HL-60/S4 treated with phorbol 12-myristate 13-acetate at 8.2 ng/mL for 4 days and 3 days (cell line): ENCODE results near the gene TBATA.

Experiments
- in situ Hi-C: fragments of 300-500 bp; cut with MboI; formaldehyde crosslinking; loops from 2 replicates; pipeline ENCODE4 v1.15.0; 2022; ENCODE audit warnings: low sequenced_read_pairs

TBATA gene

DNA sequence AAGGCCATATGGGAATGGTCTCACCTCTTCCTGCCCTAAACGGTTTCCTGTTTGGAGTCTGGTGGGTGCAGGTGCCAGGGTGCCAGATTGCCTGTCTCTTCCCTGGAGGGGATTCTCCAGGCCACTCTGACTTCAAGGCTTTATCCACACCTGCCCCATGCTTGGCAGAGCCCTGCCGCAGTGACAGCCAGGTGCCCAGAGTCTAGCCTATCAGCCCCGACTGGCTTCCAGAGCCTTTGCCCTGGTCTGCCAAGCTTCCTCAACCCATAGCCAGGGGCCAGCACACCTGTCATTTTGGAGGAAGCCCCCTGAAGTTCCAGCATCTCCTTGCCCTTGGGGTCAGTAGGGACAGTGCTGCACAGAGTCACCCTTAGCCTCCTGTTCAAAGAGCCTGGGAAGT lies 21.6 kb downstream of the TBATA start:
- in situ Hi-C loops, result loop anchor here (25.0 kb wide), 1 partner anchor 201 kb away; no protein-coding TSS in a partner anchor

DNA sequence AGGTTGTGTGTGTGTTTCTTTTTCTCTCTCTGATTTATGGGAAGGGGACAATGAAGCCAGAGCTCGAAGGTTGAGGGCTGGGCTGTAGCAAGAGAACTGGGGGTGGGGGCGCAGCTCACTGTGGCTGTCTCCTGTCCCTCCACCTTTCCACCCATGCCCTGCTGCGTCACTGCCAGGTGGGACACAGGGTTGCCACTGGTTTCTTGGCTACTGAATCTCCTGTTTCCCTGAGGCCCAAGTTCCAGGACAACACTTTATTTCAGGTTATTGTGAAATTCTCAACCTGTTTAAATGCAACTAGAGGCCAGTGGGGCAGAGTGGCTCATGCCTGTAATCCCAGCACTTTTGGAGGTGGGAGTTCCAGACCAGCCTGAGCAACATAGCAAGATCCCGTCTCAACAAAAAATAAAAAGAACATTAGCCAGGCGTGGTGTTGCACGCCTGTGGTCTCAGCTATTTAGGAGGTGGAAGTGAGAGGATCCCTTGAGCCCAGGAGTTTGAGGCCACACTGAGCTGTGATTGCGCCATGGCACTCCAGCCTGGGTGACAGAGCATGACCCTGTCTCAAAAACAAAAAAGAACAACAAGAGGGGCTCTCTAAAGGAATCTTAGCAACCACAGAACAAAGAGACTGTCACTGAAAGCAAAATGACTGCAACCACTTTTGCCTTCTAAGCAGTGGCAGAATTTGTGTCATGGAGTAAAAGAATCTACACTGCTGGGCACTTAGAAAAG lies 22.6 kb downstream of the TBATA start:
- in situ Hi-C loops, result loop anchor here (25.0 kb wide), 1 partner anchor 200 kb away; no protein-coding TSS in a partner anchor

DNA sequence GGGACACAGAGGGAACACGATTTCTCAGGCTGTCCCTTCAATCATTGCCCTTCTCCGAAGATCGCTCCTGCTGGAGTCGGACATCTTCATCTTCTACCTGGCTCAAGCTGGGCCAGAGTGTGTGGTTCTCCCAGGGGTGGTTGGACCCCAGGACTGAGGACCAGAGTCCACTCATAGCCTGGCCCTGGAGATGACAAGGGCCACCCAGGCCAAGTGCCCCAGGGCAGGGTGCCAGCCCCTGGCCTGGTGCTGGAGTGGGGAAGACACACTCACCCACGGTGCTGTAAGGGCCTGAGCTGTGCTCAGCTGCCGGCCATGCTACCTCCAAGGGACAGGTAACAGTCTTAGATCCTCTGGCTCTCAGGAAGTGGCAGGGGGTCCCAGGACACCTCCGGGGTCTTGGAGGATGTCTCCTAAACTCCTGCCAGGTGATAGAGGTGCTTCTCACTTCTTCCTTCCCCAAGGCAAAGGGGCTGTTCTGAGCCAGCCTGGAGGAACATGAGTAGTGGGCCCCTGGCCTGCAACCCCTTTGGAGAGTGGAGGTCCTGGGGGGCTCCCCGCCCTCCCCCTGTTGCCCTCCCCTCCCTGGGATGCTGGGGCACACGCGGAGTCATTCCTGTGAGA lies 23.3 kb downstream of the TBATA start:
- in situ Hi-C loops, result loop anchor here (25.0 kb wide), 1 partner anchor 200 kb away; no protein-coding TSS in a partner anchor

DNA sequence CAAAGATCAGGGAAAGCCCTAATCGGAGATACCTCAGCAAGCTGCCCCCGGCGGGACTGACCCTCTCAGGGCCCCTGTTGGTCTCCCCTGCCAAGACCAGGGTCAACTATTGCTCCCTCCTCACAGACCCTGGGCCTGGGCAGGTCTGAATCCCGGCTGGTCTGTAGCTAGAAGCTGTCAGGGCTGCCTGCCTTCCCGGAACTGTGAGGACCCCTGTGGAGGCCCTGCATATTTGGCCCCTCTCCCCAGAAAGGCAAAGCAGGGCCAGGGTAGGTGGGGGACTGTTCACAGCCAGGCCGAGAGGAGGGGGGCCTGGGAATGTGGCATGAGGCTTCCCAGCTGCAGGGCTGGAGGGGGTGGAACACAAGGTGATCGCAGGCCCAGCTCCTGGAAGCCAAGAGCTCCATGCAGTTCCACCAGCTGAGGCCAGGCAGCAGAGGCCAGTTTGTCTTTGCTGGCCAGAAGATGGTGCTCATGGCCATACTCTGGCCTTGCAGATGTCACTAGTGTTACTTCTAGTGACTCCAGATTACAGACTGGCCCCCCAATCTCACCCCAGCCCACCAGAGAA lies 24.1 kb downstream of the TBATA start:
- in situ Hi-C loops, result loop anchor here (25.0 kb wide), 1 partner anchor 199 kb away; no protein-coding TSS in a partner anchor

DNA sequence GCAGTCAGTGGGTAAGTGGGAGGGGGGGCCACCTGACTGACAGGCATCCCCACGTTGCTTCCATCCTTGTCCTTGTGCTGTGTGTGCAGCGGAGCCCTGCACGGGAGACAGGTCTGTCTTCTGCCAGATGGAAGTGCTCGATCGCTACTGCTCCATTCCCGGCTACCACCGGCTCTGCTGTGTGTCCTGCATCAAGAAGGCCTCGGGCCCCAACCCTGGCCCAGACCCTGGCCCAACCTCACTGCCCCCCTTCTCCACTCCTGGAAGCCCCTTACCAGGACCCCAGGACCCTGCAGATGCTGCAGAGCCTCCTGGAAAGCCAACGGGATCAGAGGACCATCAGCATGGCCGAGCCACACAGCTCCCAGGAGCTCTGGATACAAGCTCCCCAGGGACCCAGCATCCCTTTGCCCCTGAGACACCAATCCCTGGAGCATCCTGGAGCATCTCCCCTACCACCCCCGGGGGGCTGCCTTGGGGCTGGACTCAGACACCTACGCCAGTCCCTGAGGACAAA lies 24.8 kb downstream of the TBATA start:
- in situ Hi-C loops, result loop anchor here (25.0 kb wide), 1 partner anchor 198 kb away; no protein-coding TSS in a partner anchor

DNA sequence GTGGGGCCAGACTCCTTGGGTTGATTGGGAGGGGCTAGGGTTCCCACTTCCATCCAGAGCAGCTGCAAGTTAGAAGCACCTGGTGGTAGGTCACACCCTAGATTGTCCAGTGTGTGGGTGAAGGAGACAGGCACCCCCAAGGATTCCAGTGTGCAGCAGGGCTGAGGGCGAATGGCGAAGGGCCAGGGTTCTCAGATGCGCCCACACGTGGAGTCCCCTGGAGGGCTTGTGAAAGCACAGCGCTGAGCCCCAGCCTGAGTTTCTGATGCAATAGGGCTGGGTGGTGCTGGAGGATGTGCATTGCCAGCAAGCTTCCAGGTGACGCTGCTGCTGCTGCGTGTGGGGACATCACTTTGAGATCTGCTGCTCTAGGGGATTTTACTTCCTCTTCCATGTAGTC lies 25.4 kb downstream of the TBATA start:
- in situ Hi-C loops, result loop anchor here (25.0 kb wide), 1 partner anchor 197 kb away; no protein-coding TSS in a partner anchor

DNA sequence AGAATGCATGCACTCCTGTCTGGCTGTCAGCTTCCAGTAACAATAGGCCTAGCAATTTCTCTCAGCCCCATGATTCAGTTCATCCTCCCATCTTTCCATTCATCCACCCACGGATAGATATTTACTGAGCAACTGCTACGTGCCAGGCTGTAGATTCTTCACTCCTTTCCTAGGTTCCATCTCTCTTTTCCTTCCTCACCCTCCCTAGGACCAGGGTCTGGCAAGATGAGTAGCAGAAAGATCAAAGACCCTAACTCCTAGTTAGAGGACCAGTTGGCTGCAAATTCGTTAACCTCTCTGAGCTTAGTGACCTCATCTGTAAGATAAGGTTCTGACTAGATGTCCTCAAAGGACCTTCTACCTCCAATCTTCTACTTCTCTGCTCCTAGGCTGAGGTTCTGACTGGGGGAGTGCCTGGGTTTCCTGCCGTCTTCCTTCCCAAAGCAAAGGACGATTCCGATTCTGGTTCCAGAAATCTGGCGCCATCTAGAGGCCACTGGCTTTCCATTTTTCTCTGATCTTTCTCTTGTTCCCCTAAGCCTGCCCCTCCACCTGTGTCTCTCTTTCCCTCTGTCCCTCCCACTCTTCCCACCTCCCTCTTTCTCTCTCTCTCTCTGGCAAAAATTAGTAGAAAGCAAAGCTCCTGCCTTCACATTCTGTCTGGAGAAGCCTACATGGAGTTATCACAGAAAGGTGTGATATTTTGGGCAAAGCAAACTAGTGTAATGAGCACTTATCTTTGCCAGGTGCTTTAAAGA lies 26.2 kb downstream of the TBATA start:
- in situ Hi-C loops, result loop anchor here (25.0 kb wide), 1 partner anchor 197 kb away; no protein-coding TSS in a partner anchor

DNA sequence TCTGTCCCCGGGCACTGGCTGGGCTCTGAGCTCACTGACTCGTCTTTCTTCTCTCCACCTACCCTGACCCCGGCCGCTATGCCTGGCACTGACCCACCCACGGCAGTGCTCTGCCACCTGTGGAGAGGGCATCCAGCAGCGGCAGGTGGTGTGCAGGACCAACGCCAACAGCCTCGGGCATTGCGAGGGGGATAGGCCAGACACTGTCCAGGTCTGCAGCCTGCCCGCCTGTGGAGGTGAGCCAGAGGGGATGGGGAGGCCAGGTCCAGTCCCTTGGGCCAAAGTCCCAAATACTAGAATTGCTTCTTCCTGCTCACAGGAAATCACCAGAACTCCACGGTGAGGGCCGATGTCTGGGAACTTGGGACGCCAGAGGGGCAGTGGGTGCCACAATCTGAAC lies 27.3 kb downstream of the TBATA start:
- in situ Hi-C loops, result loop anchor here (25.0 kb wide), 1 partner anchor 196 kb away; no protein-coding TSS in a partner anchor

DNA sequence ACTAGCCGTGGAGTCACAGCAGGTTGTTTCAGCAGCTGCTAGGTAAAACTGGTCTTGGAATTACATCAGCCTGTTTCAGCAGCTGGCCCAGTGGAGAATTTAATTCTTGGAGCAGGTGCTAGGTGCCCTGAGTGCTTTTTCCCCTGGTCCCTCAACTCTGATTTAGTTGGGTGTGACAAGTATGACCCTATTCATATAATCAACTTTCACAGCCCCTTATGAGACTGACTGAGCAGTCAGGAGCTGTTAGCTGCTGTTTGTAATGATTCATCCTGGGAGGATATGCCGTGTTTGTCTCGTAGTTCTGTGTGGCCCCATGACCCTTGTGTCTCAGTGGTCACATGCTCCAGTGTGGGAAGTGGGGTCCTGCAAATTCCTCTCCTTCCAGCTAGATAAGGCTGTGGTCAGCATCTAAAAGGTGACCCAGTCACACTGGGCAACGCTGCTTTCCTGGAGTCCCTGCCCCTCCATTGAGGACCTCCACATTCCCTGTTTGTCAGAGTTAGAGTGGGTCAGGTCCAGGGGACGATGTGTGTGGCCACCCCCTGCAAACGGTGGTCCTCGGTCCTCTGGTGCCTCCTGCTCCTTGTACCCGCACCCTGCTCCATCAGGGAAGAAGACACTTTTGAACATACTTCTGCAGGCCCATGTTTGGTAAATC lies 28.3 kb downstream of the TBATA start:
- in situ Hi-C loops, result loop anchor here (25.0 kb wide), 1 partner anchor 195 kb away; no protein-coding TSS in a partner anchor

DNA sequence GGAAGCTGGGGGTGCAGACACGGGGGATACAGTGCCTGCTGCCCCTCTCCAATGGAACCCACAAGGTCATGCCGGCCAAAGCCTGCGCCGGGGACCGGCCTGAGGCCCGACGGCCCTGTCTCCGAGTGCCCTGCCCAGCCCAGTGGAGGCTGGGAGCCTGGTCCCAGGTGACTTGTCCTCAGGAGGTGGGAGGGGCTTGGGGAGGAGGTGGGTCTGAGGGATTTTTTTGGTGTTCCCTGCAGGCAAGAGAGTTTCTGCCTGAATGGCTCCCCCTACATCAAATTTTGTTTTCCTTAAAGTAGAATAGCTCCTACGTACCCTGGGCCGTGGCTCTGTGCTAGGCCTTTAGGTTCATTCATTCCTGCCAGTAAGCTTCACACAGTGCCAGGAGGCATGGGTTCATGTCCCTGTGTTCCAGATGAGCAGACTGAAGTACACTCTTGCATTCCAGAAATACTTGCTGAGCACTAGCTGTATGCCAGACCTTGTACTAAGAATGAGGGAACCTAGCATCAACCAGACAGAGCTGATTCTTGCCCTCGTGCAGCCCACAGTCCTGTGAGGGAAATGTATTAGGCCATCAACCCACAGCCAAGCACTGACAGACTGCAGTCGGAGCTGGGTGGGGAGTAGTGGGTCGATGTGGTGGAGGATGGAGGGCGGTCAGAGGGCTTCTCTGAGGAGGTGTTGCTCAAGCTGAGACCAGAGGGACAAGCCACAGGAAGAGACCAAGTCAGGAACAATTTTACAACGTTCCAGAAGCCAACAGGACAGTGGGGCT lies 31.1 kb downstream of the TBATA start:
- in situ Hi-C loops, result loop anchor here (25.0 kb wide), 1 partner anchor 192 kb away; no protein-coding TSS in a partner anchor

DNA sequence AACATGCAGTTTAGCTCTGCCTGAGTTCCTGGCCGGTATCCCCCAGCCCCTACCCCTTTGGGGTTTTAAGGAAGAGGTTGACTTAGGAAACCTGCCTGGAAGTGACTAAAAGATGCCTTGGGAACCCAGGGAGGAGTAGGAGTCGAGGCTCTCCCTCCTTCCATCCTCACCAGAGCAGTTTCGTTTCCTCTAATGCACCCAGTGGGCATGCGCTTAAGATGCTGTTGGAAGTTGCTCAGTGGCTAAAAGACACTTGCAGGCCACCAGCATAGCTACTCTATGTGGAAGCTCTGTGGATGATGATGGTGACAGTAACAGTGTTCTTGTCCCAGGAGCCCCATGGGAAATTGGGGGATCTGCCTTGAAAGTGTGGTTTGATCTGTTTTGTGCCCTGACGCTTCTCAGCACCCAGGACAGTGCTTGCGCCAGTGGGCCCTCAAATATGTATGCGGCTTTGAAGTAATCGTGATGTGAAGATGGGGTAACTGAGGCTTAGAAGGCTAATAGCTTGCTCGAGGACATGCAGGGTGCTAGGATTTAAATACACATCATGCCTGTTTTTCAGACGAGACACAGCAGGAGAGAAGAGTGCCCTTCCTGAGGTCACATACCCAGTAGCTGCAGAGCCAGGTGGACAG lies 32.0 kb downstream of the TBATA start:
- in situ Hi-C loops, result loop anchor here (25.0 kb wide), 1 partner anchor 191 kb away; no protein-coding TSS in a partner anchor

DNA sequence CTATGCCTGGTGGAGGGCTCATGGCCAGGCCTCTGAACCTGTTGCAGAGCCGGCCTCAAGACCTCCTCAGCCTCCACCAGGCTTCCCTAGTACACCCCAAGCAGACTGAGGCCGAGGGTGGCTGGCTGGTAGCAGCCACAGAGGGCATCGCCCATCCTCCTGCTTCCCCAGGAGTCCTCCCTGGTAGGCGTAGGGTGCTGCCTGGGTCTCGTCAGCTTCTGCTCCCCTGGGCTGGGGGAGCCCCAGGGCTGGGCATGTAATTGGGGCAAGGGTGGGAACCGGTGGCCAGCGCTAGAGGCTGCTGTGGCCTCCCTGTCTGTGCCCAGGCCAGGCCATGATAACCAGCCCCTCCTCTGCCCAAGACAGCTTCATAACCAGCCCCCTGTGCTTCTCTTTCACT lies 32.6 kb downstream of the TBATA start:
- in situ Hi-C loops, result loop anchor here (25.0 kb wide), 1 partner anchor 190 kb away; no protein-coding TSS in a partner anchor

DNA sequence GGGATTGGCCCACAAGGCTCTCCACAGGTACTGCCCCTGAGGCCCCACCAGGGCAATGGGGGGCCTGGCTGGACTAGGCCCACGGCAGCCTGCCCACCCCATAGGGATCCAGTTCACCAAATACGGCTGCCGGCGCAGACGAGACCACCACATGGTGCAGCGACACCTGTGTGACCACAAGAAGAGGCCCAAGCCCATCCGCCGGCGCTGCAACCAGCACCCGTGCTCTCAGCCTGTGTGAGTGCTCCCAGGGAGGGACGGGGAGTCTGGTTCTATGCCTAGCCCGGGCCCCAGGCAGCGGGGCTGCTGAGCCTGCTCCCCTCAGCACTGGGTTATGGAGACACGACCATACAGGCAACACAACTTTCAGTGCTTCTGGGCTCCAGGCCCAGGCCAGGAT lies 33.2 kb downstream of the TBATA start:
- in situ Hi-C loops, result loop anchor here (25.0 kb wide), 1 partner anchor 190 kb away; no protein-coding TSS in a partner anchor

DNA sequence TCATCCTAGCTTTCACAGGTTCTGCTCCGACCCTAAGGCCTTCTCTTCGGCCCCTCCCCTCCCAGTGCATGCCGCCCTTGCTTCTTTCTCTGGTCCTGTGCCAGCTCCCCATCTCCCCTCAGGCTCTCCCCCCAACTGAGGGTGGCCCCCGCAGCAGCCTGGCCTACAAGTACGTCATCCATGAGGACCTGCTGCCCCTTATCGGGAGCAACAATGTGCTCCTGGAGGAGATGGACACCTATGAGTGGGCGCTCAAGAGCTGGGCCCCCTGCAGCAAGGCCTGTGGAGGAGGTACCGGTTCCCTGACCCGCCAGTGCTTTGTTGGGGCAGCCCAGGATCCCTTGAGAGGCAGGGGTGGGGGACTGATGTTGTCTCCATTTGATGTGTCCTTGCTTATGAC lies 33.8 kb downstream of the TBATA start:
- in situ Hi-C loops, result loop anchor here (25.0 kb wide), 1 partner anchor 189 kb away; no protein-coding TSS in a partner anchor

DNA sequence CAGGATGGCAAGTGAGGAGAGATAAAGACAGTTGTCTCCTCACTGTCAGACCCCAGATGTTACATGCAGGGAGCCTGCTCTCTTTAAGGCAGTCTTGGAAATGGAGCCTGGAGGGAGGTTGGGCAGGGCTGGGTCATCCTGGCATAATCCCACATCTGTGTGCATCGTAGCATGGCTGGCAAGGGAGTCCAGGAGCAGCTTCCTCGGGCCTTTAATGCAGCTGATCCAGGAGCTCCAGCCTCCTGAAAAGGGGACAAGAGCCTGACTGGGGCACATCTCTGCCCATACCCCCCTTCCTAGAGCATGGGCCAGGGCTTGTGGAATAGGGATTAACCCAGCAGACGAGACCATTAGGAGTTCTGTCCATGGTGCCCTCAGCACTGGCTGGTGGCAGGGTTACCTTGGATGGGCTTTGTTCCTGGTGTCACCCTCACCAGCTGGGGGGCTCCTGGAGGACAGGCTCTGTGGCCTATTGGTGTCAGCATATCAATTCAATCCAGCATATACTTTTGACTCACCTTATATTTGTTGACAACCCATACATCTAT lies 34.9 kb downstream of the TBATA start:
- in situ Hi-C loops, result loop anchor here (25.0 kb wide), 1 partner anchor 188 kb away; no protein-coding TSS in a partner anchor

DNA sequence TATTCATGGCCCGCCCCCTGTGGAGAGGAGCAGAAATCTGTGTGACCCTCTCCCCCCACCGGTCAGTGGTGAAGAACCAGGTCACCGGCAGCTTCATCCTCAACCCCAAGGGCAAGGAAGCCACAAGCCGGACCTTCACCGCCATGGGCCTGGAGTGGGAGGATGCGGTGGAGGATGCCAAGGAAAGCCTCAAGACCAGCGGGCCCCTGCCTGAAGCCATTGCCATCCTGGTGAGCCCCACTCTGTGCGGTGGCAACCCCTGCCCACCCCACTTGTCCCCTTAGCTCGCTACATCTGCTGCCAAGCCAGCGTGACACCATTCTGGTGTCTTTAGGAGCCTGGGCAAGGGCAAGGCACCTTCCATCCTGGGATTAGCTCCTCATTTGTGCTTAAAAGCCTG lies 35.4 kb downstream of the TBATA start:
- in situ Hi-C loops, result loop anchor here (25.0 kb wide), 1 partner anchor 187 kb away; no protein-coding TSS in a partner anchor

DNA sequence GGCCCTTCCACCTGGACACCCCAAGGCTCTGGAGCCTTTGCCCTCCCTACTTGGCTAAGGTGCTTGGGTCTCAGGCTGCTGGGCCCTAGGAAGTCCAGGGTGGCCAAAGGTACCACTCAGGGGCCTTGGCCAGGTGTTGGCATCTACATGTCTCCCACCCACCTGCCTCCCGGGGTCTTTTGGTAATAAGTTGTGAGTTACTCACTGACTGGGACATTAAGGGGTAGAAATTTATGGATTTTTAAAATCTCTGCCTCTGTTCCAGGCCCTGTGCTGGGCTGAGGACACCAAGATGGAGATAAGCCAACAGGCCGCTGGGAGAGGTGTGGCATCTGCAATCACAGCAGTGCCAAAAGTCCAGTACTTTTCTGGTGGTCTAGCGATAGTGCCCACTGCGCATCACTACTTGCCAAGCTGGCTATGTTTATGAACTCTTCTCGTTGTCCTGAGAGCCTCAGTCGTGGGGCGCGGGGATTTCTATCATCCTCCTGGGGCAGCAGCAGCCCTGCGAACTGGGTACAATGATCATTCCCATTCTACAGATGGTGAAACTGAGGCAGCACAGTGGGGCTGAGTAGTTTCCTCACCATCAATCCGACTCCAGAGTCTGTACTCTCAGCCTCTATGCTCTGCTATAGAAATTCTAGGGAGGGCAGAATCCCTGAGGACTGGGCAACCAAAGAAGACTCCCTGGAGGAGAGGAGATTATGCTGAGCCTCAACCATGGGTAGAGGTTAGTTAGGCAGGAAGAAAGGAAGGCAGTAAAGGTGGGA lies 36.2 kb downstream of the TBATA start:
- in situ Hi-C loops, result no loop called here
